ENCODE measurements around the gene SSH2.

DNA sequence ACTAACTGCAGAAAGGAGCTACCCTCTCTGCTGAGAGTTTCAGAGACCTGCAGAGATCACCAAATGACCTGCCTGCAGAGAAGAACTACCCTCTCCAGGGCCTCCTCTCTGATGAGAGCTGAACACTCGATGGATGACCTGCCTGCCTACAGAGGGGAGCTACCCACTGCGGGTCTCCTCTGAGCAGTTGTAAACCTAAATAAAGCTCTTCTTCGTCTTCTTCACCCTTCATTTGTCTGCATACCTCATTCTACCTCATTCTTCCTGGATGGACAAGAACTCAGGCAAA, 24.2 kb downstream of the SSH2 start:
- TF ChIP-seq, protein P1, sequence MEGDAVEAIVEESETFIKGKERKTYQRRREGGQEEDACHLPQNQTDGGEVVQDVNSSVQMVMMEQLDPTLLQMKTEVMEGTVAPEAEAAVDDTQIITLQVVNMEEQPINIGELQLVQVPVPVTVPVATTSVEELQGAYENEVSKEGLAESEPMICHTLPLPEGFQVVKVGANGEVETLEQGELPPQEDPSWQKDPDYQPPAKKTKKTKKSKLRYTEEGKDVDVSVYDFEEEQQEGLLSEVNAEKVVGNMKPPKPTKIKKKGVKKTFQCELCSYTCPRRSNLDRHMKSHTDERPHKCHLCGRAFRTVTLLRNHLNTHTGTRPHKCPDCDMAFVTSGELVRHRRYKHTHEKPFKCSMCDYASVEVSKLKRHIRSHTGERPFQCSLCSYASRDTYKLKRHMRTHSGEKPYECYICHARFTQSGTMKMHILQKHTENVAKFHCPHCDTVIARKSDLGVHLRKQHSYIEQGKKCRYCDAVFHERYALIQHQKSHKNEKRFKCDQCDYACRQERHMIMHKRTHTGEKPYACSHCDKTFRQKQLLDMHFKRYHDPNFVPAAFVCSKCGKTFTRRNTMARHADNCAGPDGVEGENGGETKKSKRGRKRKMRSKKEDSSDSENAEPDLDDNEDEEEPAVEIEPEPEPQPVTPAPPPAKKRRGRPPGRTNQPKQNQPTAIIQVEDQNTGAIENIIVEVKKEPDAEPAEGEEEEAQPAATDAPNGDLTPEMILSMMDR (IDR thresholded peaks at IDR 0.05) = no peak
- TF ChIP-seq EZH2 (IDR thresholded peaks at IDR 0.05; ENCODE audit: borderline replicate concordance, insufficient read depth, low read depth, low read length, poor library complexity, severe bottlenecking) = no peak

Data from B cell (primary cell).